ENCODE results near the gene MATR3. TPM values are rescaled to one million over a fixed set of nuclear protein-coding genes. Genes with fewer than 3 reads are reported as not detected.

Gene MATR3
- total and polyA plus RNA-seq, 4 donors, result 38.4 to 111 (median 69.7) TPM

- TF ChIP-seq FOXA2 (IDR thresholded peaks at IDR 0.05), result no peak
- no peak for TF ChIP-seq REST (IDR thresholded peaks at IDR 0.05)
- TF ChIP-seq JUND (IDR thresholded peaks at IDR 0.05), result no peak
- TF ChIP-seq SP1 (IDR thresholded peaks at IDR 0.05), result no peak
Observed at GRCh38 chr5:139298242-139298641, 4.7 kb downstream of the MATR3 start (continued).

GRCh38 chr5:139299486-139299885 lies 5.9 kb downstream of the MATR3 start:
- H3K36me3 ChIP-seq (ENCODE audit: control insufficient read depth in 4 of 4, insufficient read depth in 3 of 4, low read depth in 1 of 4, low read length in 3 of 4), result no peaks in the 10 kb centered on the region
- no peak overlapping the region for H3K4me3 ChIP-seq (ENCODE audit: low read depth in 1 of 3, low read length in 3 of 3)
- peaks cover 15 to 43% (median 33%) of the 10 kb centered on the region in 4 donors for H3K4me1 ChIP-seq (ENCODE audit: control insufficient read depth in 4 of 4, insufficient read depth in 4 of 4, low read length in 3 of 4)
- H3K27me3 ChIP-seq (ENCODE audit: control insufficient read depth in 4 of 4, insufficient read depth in 4 of 4, low read length in 3 of 4), result no peaks in the 10 kb centered on the region
- DNase-seq (ENCODE audit: low spot score), result no peak
- H3K9ac ChIP-seq (ENCODE audit: low read depth in 1 of 2, low read length in 2 of 2), result no peak overlapping the region
- H3K9me3 ChIP-seq (ENCODE audit: control insufficient read depth in 4 of 4, low read length in 3 of 4), result no peaks in the 10 kb centered on the region
- no peak overlapping the region for H3K27ac ChIP-seq (ENCODE audit: low read depth in 1 of 2, low read length in 2 of 2)
- no peak for TF ChIP-seq HNF4A (conservative IDR thresholded peaks at IDR 0.05)
- TF ChIP-seq FOXA1 (IDR thresholded peaks at IDR 0.05), result no peak
- WGBS, result 69% methylated on average over 4 of the region's 4 CpGs

- Histone ChIP-seq H3K36me3 (ENCODE audit: control insufficient read depth in 4 of 4, insufficient read depth in 3 of 4, low read depth in 1 of 4, low read length in 3 of 4) (no peaks in the 10 kb centered on the region), H3K4me3 (ENCODE audit: low read depth in 1 of 3, low read length in 3 of 3) (no peak overlapping the region), H3K27me3 (ENCODE audit: control insufficient read depth in 4 of 4, insufficient read depth in 4 of 4, low read length in 3 of 4) (no peaks in the 10 kb centered on the region), H3K9me3 (ENCODE audit: control insufficient read depth in 4 of 4, low read length in 3 of 4) (no peaks in the 10 kb centered on the region), H3K27ac (ENCODE audit: low read depth in 1 of 2, low read length in 2 of 2) (no peak overlapping the region), H3K4me1 (ENCODE audit: control insufficient read depth in 4 of 4, insufficient read depth in 4 of 4, low read length in 3 of 4) (peaks cover 11 to 31% (median 29%) of the 10 kb centered on the region in 4 donors), H3K9ac (ENCODE audit: low read depth in 1 of 2, low read length in 2 of 2) (no peak overlapping the region)
- DNase-seq (ENCODE audit: low spot score), result no peak
- TF ChIP-seq CTCF (IDR thresholded peaks at IDR 0.05; ENCODE audit: low read depth, low read length, missing input control) (no peak), NR2F2 (IDR thresholded peaks at IDR 0.05) (no peak), EGR1 (IDR thresholded peaks at IDR 0.05; ENCODE audit: low read depth in 2 of 2) (no peak), RAD21 (IDR thresholded peaks at IDR 0.05) (no peak), ZBTB33 (IDR thresholded peaks at IDR 0.05) (no peak), HNF4A (conservative IDR thresholded peaks at IDR 0.05) (no peak), YY1 (IDR thresholded peaks at IDR 0.05) (no peak), FOXA1 (IDR thresholded peaks at IDR 0.05) (no peak), MAX (IDR thresholded peaks at IDR 0.05) (no peak), SP1 (IDR thresholded peaks at IDR 0.05) (no peak)
- WGBS, result 82% methylated on average over 7 of the region's 7 CpGs
Observed at GRCh38 chr5:139301808-139302499, 8.4 kb downstream of the MATR3 start.

Data from liver (tissue), 9 donors.